K562 (cell line): ENCODE data around the gene LLGL1. TPM values are rescaled to one million over a fixed set of nuclear protein-coding genes. Genes with fewer than 3 reads are reported as not detected.

Experiments used
- ATAC-seq: fragments of 200-7000 bp; cut with Tn5 transposase; 3 replicates; pipeline ENCODE4 v1.9.1; 2020; ENCODE audit warnings: moderate library complexity
- BruUV-seq: library from RNA; stranded (reverse); fragments of 400-500 nt; replicated peaks from 2 replicates; lab custom pipeline; 2021; lab: Mats Ljungman, UMichigan
- CTCF ChIA-PET: fragments of 300-600 bp; formaldehyde crosslinking; extraction: SDS; loops from one replicate; lab custom pipeline; 2021; ENCODE audit warnings: low intra/inter-chr PET ratio; lab: Yijun Ruan, JAX
- POLR2A ChIA-PET: fragments of 300-600, 350-650 bp; sonication (Branson Sonifier 250); formaldehyde crosslinking; extraction: SDS; loops from one replicate; lab custom pipeline; 2021; ENCODE audit warnings: antibody characterized with exemption, inconsistent platforms; lab: Yijun Ruan, JAX
- DNase-seq, 4 experiments: peaks; one replicate each; pipeline versions ENCODE4 v3.0.0 to v3.0.0-alpha.2; 2011 to 2018; ENCODE audit warnings: low spot score in 3 of 4, mixed read lengths in 3 of 4; ENCODE audit errors: extremely low read depth in 1 of 4
- FAIRE-seq: peaks from 2 replicates; lab custom pipeline; 2011; peaks lifted over from hg19 to GRCh38; lab: Jason Lieb, UNC
- H2AFZ ChIP-seq: 2 replicates; pipeline ENCODE4 v1.6.0; 2011; ENCODE audit warnings: low read depth, low read length, control low read depth, inconsistent platforms
- H3K27ac ChIP-seq: fragments of 200-600 bp; 3 replicates; pipeline ENCODE4 v1.8.0; 2011; ENCODE audit warnings: low read depth, mild to moderate bottlenecking, control low read depth, inconsistent platforms, low read length, moderate library complexity, mixed read lengths; ENCODE audit errors: extremely low read depth
- H3K27me3 ChIP-seq, 2 experiments: fragments of 300-600 bp in 1 of 2; 2 replicates in 1 of 2; 3 replicates in 1 of 2; pipeline versions ENCODE4 v1.6.0 to v1.8.0; 2011; ENCODE audit warnings: inconsistent platforms in 2 of 2, low read length in 2 of 2, mild to moderate bottlenecking in 1 of 2, mixed read lengths in 1 of 2, moderate library complexity in 1 of 2; ENCODE audit not compliant: control insufficient read depth in 2 of 2, insufficient read depth in 2 of 2
- H3K36me3 ChIP-seq: fragments of 300-600 bp; 3 replicates; pipeline ENCODE4 v1.8.0; 2011; ENCODE audit warnings: mild to moderate bottlenecking, low read length, inconsistent platforms; ENCODE audit not compliant: control insufficient read depth, insufficient read depth
- H3K4me1 ChIP-seq, 2 experiments: fragments of 200-600 bp in 1 of 2; replicated peaks in 1 of 2; 2 replicates in 1 of 2; 3 replicates in 1 of 2; pipeline versions ENCODE4 v1.5.1 to v1.8.0; 2011; ENCODE audit warnings: inconsistent platforms in 2 of 2, low read length in 2 of 2, mild to moderate bottlenecking in 1 of 2, mixed read lengths in 1 of 2, moderate library complexity in 1 of 2; ENCODE audit not compliant: control insufficient read depth in 2 of 2, insufficient read depth in 2 of 2
- H3K4me2 ChIP-seq: 2 replicates; pipeline ENCODE4 v1.6.1; 2011; ENCODE audit warnings: low read length, control low read depth, inconsistent platforms, mixed read lengths; ENCODE audit not compliant: insufficient read depth
- H3K4me3 ChIP-seq: fragments of 200-600 bp; sonication (generic), shearing (Covaris generic); 2 replicates; pipeline ENCODE4 v1.5.1; 2016; ENCODE audit warnings: control low read depth, inconsistent platforms
- H3K79me2 ChIP-seq: fragments of 200-600 bp; 3 replicates; pipeline ENCODE4 v1.8.0; 2011; ENCODE audit warnings: low read length, inconsistent platforms; ENCODE audit not compliant: control insufficient read depth, insufficient read depth
- H3K9ac ChIP-seq, 2 experiments: 2 replicates each; pipeline versions ENCODE4 v1.6.0 to v1.6.1; 2011; ENCODE audit warnings: low read depth in 2 of 2, low read length in 2 of 2, control low read depth in 1 of 2, inconsistent platforms in 1 of 2, mild to moderate bottlenecking in 1 of 2, mixed read lengths in 1 of 2; ENCODE audit not compliant: insufficient read depth in 1 of 2
- H3K9me1 ChIP-seq: one replicate; pipeline ENCODE4 v1.6.0; 2011; ENCODE audit warnings: inconsistent platforms, mild to moderate bottlenecking, low read length, moderate library complexity; ENCODE audit not compliant: control insufficient read depth, insufficient read depth
- H3K9me3 ChIP-seq: replicated peaks from 2 replicates; pipeline ENCODE4 v1.5.1; 2011; ENCODE audit warnings: low read depth, low read length, inconsistent platforms; ENCODE audit not compliant: control insufficient read depth, insufficient read depth
- H4K20me1 ChIP-seq: replicated peaks from 2 replicates; pipeline ENCODE4 v1.6.1; 2011; ENCODE audit warnings: low read length, inconsistent platforms, mixed read lengths; ENCODE audit not compliant: control insufficient read depth, insufficient read depth
- BCOR ChIP-seq: fragments of 450-650 bp; IDR thresholded peaks from 2 replicates; pipeline ENCODE4 v1.6.1; 2016
- CTBP1 ChIP-seq: fragments of 450-650 bp; IDR thresholded peaks from 2 replicates; pipeline ENCODE4 v1.6.1; 2016; ENCODE audit warnings: borderline replicate concordance
- CXXC5 ChIP-seq: fragments of 250-450 bp; sonication (Bioruptor Pico); IDR thresholded peaks from 2 replicates; pipeline ENCODE4 v1.8.0; 2022; ENCODE audit warnings: inconsistent platforms, mild to moderate bottlenecking, moderate library complexity
- GMEB1 ChIP-seq: fragments of 250-450 bp; sonication (Bioruptor Pico); IDR thresholded peaks from 2 replicates; pipeline ENCODE4 v1.4.0; 2020; ENCODE audit warnings: mild to moderate bottlenecking
- NFIC ChIP-seq: fragments of 450-650 bp; IDR thresholded peaks from 2 replicates; pipeline ENCODE4 v1.6.1; 2017; ENCODE audit warnings: mild to moderate bottlenecking, inconsistent platforms
- PHF8 ChIP-seq: fragments of 200-600 bp; sonication (generic); IDR thresholded peaks from 2 replicates; pipeline ENCODE4 v1.6.1; 2012; ENCODE audit warnings: mixed run types, mild to moderate bottlenecking, inconsistent platforms, low read length, moderate library complexity, borderline replicate concordance
- POLR2A ChIP-seq: fragments of 450-650 bp; conservative IDR thresholded peaks from 2 replicates; pipeline ENCODE4 v1.6.1; 2016
- PPARD ChIP-seq: fragments of 250-450 bp; sonication (Bioruptor Pico); IDR thresholded peaks from 2 replicates; pipeline ENCODE4 v1.8.0; 2022; ENCODE audit warnings: inconsistent platforms, mild to moderate bottlenecking, moderate library complexity
- PRDM10 ChIP-seq: fragments of 450-650 bp; IDR thresholded peaks from 2 replicates; pipeline ENCODE4 v1.6.1; 2018; ENCODE audit not compliant: partially characterized antibody
- SIN3B ChIP-seq: fragments of 450-650 bp; IDR thresholded peaks from 2 replicates; pipeline ENCODE4 v1.6.1; 2017; ENCODE audit warnings: low read depth, mild to moderate bottlenecking, moderate library complexity
- TEAD4 ChIP-seq, 2 experiments: sonication (generic) in 1 of 2; formaldehyde crosslinking in 1 of 2; IDR thresholded peaks; 2 replicates each; pipeline versions ENCODE4 v1.6.1 to v1.8.0; 2012 to 2022; ENCODE audit warnings: borderline replicate concordance in 1 of 2, inconsistent platforms in 1 of 2, low read length in 1 of 2, mild to moderate bottlenecking in 1 of 2, missing genetic modification reagents in 1 of 2
- TFAP4 ChIP-seq: sonication (generic); formaldehyde crosslinking; IDR thresholded peaks from 2 replicates; pipeline ENCODE4 v1.8.0; 2022; ENCODE audit warnings: missing genetic modification reagents, mild to moderate bottlenecking, moderate library complexity, borderline replicate concordance
- YY1 ChIP-seq, 3 experiments: IDR thresholded peaks; 2 replicates each; pipeline ENCODE4 v1.6.1; 2011; ENCODE audit warnings: low read length in 2 of 3, mild to moderate bottlenecking in 2 of 3, moderate library complexity in 2 of 3, borderline replicate concordance in 1 of 3, control low read depth in 1 of 3, low read depth in 1 of 3; ENCODE audit not compliant: insufficient read depth in 3 of 3, insufficient replicate concordance in 2 of 3, control insufficient read depth in 1 of 3, insufficient read length in 1 of 3; ENCODE audit errors: extremely low read depth in 1 of 3
- ZBTB17 ChIP-seq: fragments of 450-650 bp; formaldehyde crosslinking; IDR thresholded peaks from 2 replicates; pipeline ENCODE4 v1.4.0; 2020; ENCODE audit warnings: mild to moderate bottlenecking
- WGBS: fragments of 100-300 bp; shearing (Covaris generic); methylation state at CpG from one replicate; pipeline ENCODE4 v1.1.6; 2016; ENCODE audit warnings: low coverage, mixed read lengths; ENCODE audit not compliant: insufficient coverage; ENCODE audit errors: missing lambda C conversion rate; 5-methylcytosine and 5-hydroxymethylcytosine counted together
- in situ Hi-C: fragments of 300-500 bp; cut with MboI; formaldehyde crosslinking; loops from 4 replicates; pipeline ENCODE4 v1.15.0; 2018; ENCODE audit warnings: inconsistent platforms, mixed read lengths
- intact Hi-C: fragments of 100-400 bp; cut with micrococcal nuclease; formaldehyde crosslinking; loops from 2 replicates; pipeline ENCODE4 v1.14.2; 2022
- polyA plus RNA-seq, 8 experiments: library from polyadenylated mRNA; depleted of rRNA in 4 of 8; stranded (reverse) in 5 of 8; unstranded in 3 of 8; fragments of >200 nt; fragmentation: Nextera tagmentation in 2 of 8; fragmentation: Illumina TruSeq in 1 of 8; extraction: Ambion mirVana in 2 of 8; extraction: Trizol in 1 of 8; gene quantifications; 2 replicates each; pipeline versions ENCODE4 v1.2.1 to v1.2.3, GENCODE V29; 2011 to 2014; ENCODE audit warnings: inconsistent platforms in 1 of 8, missing spikeins in 1 of 8
- total RNA-seq, 7 experiments: library from RNA; depleted of rRNA in 6 of 7; stranded (reverse); fragments of >200 nt in 6 of 7; fragmentation: Illumina TruSeq in 2 of 7; extraction: Trizol in 2 of 7; gene quantifications; 2 replicates each; pipeline versions ENCODE4 v1.2.1 to v1.2.3, GENCODE V29; 2011 to 2021; ENCODE audit warnings: low replicate concordance in 1 of 7

LLGL1 gene
- total and polyA plus RNA-seq, 9 of the 15 experiments (the other 6 are each of a cell fraction or from before 2014, with no cell fraction given): 0.11 to 12.9 (median 5.3) TPM; not detected in 1

GRCh38 chr17:18258356-18259038, 33.1 kb downstream of the LLGL1 start, which contains the start of gene FLII:
FLII (minus strand) TSS chr17:18258738; CDS start chr17:18258690, 48 bp downstream.
- Histone ChIP-seq H3K9ac (peak within 1 kb of the TSS; percentile 71 to 93), H3K36me3 (peaks cover 21% of the 10 kb centered on the region; the same call in 1 of the 3 replicates), H2AFZ (peak within 1 kb of the TSS; percentile 95), H3K27me3 (no peaks in the 10 kb centered on the region), H3K4me1 (peaks cover 18 to 65% of the 10 kb centered on the region in 2 experiments; a peak in 4 of 5 replicates), H4K20me1 (no peaks in the 10 kb centered on the region), H3K79me2 (peaks cover 23% of the 10 kb centered on the region), H3K4me2 (peak within 1 kb of the TSS; percentile 91), H3K9me1 (no peaks in the 10 kb centered on the region), H3K4me3 (peak within 1 kb of the TSS; percentile 85), H3K9me3 (no peaks in the 10 kb centered on the region), H3K27ac (peak within 1 kb of the TSS; percentile 80)
- ATAC-seq: peak; percentile 77
- WGBS: under 1% methylated on average over 18 of the region's 71 CpGs
- in situ Hi-C loops: no loop called here
- DNase-seq: peak; percentile 55 to 71 (median 66)
- POLR2A ChIA-PET: interaction anchor here (0.6 to 2.6 kb wide), 7 partner anchors 8 to 608 kb away, joined by 3 to 9 read pairs (median 3); partner anchors contain the start of genes SMCR8 and TOP3A
- CTCF ChIA-PET: no interaction called here
- BruUV-seq: no TSS peak
- FAIRE-seq: no peak
- intact Hi-C loops: no loop called here
- peak; percentile 84 for TF ChIP-seq PRDM10
- TF ChIP-seq PPARD: no peak
- TF ChIP-seq NFIC: 0 out of 2 replicates have a peak, but pooled peaks have one; percentile 7
- peak; percentile 58; the same call in 1 of the 2 replicates for TF ChIP-seq POLR2A
- 0 out of 2 replicates have a peak, but pooled peaks have one; percentile 46 for TF ChIP-seq SIN3B
- TF ChIP-seq CXXC5 (CRISPR knock-in tag): peak; percentile 68
- peak; percentile 45; the same call in 1 of the 2 replicates for TF ChIP-seq TFAP4
- TF ChIP-seq PHF8: peak; percentile 78; the same call in 1 of the 2 replicates
- TF ChIP-seq CTBP1: peak; percentile 56; the same call in 1 of the 2 replicates
- TF ChIP-seq ZBTB17 (CRISPR knock-in tag): peak; percentile 35; the same call in 1 of the 2 replicates
- peak; percentile 62 for TF ChIP-seq BCOR
- TF ChIP-seq YY1 (IDR thresholded peaks at IDR 0.05; ENCODE audit: borderline replicate concordance in 1 of 3, control insufficient read depth in 1 of 3, extremely low read depth in 1 of 3, insufficient read depth in 3 of 3, insufficient read length in 1 of 3, insufficient replicate concordance in 2 of 3, low read depth in 1 of 3, low read length in 2 of 3): peak in 1 of 3 experiments; percentile 38
- TF ChIP-seq GMEB1 (CRISPR knock-in tag): peak; percentile 60
- 0 out of 2 replicates have a peak, but pooled peaks have one; percentile 21 for TF ChIP-seq TEAD4 (IDR thresholded peaks at IDR 0.05; ENCODE audit: low read length)
- no peak for TF ChIP-seq TEAD4 (CRISPR knock-in tag; IDR thresholded peaks at IDR 0.05; ENCODE audit: borderline replicate concordance)
